B cell (primary cell): ENCODE results near the gene POC5.

Source experiments
- CTCF ChIP-seq: fragments of 200-600 bp; IDR thresholded peaks from one replicate; pipeline ENCODE4 v1.8.0; 2022; ENCODE audit warnings: antibody characterized with exemption, mild to moderate bottlenecking
- EZH2 ChIP-seq: IDR thresholded peaks from 2 replicates; pipeline ENCODE4 v1.6.1; 2012; ENCODE audit warnings: borderline replicate concordance, low read depth, mild to moderate bottlenecking, moderate library complexity, low read length; ENCODE audit not compliant: insufficient read depth, poor library complexity, severe bottlenecking

- TF ChIP-seq EZH2: no peak
- no peak for TF ChIP-seq CTCF
These were observed 6.1 kb downstream of the POC5 start for GRCh38 chr5:75711151-75711550.
